SK-N-SH (cell line): ENCODE data around the gene CBFB. TPM values are rescaled to one million over a fixed set of nuclear protein-coding genes. Genes with fewer than 3 reads are reported as not detected.

ENCODE experiments used
- CTCF ChIA-PET: fragments of 300-600, 350-600 bp; formaldehyde crosslinking; extraction: SDS; loops from one replicate; lab custom pipeline; 2021; lab: Yijun Ruan, JAX
- POLR2A ChIA-PET: fragments of 350-600 bp; sonication (Branson Sonifier 250); formaldehyde crosslinking; extraction: SDS; loops from one replicate; lab custom pipeline; 2020; ENCODE audit warnings: antibody characterized with exemption, inconsistent platforms; lab: Yijun Ruan, JAX
- DNase-seq: peaks from one replicate; pipeline ENCODE4 v3.0.0; 2012
- H2AFZ ChIP-seq: fragments of 200-600 bp; sonication (generic); 2 replicates; pipeline ENCODE4 v1.8.1; 2016; ENCODE audit warnings: antibody characterized with exemption, mild to moderate bottlenecking, low read depth
- H3F3A ChIP-seq: fragments of 200-600 bp; sonication (generic); replicated peaks from 2 replicates; pipeline ENCODE3; 2016; ENCODE audit warnings: antibody characterized with exemption, mild to moderate bottlenecking; ENCODE audit not compliant: insufficient read depth
- H3K27ac ChIP-seq, 2 experiments: fragments of 200-500 bp in 1 of 2; fragments of 200-600 bp in 1 of 2; sonication (Bioruptor generic) in 1 of 2; sonication (generic), shearing (Covaris generic) in 1 of 2; 2 replicates each; pipeline versions ENCODE4 v1.5.1 to v1.6.1; 2014 to 2016; ENCODE audit warnings: low read depth in 2 of 2, inconsistent platforms in 1 of 2, low read length in 1 of 2, mild to moderate bottlenecking in 1 of 2, mixed read lengths in 1 of 2
- H3K27me3 ChIP-seq: fragments of 200-600 bp; sonication (generic), shearing (Covaris generic); 2 replicates; pipeline ENCODE4 v1.6.1; 2016; ENCODE audit warnings: mixed run types; ENCODE audit not compliant: insufficient read depth
- H3K36me3 ChIP-seq, 2 experiments: fragments of 200-500 bp in 1 of 2; fragments of 200-600 bp in 1 of 2; sonication (Bioruptor generic) in 1 of 2; sonication (generic) in 1 of 2; replicated peaks in 1 of 2; 2 replicates each; pipeline versions ENCODE3 to v1.5.1; 2014 to 2016; ENCODE audit warnings: low read length in 1 of 2, mild to moderate bottlenecking in 1 of 2; ENCODE audit not compliant: insufficient read depth in 2 of 2, control insufficient read depth in 1 of 2
- H3K4me1 ChIP-seq, 2 experiments: fragments of 200-500 bp in 1 of 2; fragments of 200-600 bp in 1 of 2; sonication (Bioruptor generic) in 1 of 2; sonication (generic), shearing (Covaris generic) in 1 of 2; 2 replicates each; pipeline versions ENCODE4 v1.5.1 to v1.6.1; 2014 to 2016; ENCODE audit warnings: low read depth in 1 of 2, low read length in 1 of 2, mixed run types in 1 of 2; ENCODE audit not compliant: insufficient read depth in 2 of 2, control insufficient read depth in 1 of 2
- H3K4me2 ChIP-seq: fragments of 200-600 bp; sonication (generic), shearing (Covaris generic); 2 replicates; pipeline ENCODE4 v1.6.1; 2017; ENCODE audit warnings: mixed run types
- H3K4me3 ChIP-seq, 2 experiments: fragments of 200-500 bp in 1 of 2; fragments of 200-600 bp in 1 of 2; sonication (Bioruptor generic) in 1 of 2; sonication (generic), shearing (Covaris generic) in 1 of 2; 2 replicates each; pipeline versions ENCODE4 v1.5.1 to v1.8.1; 2014 to 2016; ENCODE audit warnings: low read depth in 2 of 2, inconsistent platforms in 1 of 2, low read length in 1 of 2, mild to moderate bottlenecking in 1 of 2, mixed read lengths in 1 of 2, moderate library complexity in 1 of 2
- H3K79me2 ChIP-seq: fragments of 200-600 bp; sonication (generic); 2 replicates; pipeline ENCODE4 v1.8.1; 2017; ENCODE audit warnings: mild to moderate bottlenecking; ENCODE audit not compliant: insufficient read depth
- H3K9ac ChIP-seq: fragments of 200-600 bp; sonication (generic); 2 replicates; pipeline ENCODE4 v1.6.1; 2017; ENCODE audit warnings: mixed run types
- H3K9me2 ChIP-seq: fragments of 200-600 bp; sonication (generic); 2 replicates; pipeline ENCODE4 v1.6.1; 2017; ENCODE audit warnings: mixed run types
- H3K9me3 ChIP-seq: fragments of 200-600 bp; sonication (generic); 2 replicates; pipeline ENCODE4 v1.6.1; 2017; ENCODE audit warnings: mixed run types, mild to moderate bottlenecking, moderate library complexity
- H4K20me1 ChIP-seq: fragments of 200-600 bp; sonication (generic); 2 replicates; pipeline ENCODE4 v1.6.1; 2017; ENCODE audit warnings: mild to moderate bottlenecking, mixed run types; ENCODE audit not compliant: insufficient read depth
- CHD2 ChIP-seq: fragments of 150-350 bp; IDR thresholded peaks from 2 replicates; pipeline ENCODE4 v1.6.1; 2018; ENCODE audit warnings: low read length; ENCODE audit not compliant: partially characterized antibody
- CTCF ChIP-seq: fragments of 200-600 bp; sonication (generic); IDR thresholded peaks from 2 replicates; pipeline ENCODE4 v1.6.1; 2017; ENCODE audit warnings: antibody characterized with exemption, mild to moderate bottlenecking, moderate library complexity
- ELF1 ChIP-seq: IDR thresholded peaks from 2 replicates; pipeline ENCODE4 v1.4.0; 2012
- FOSL2 ChIP-seq: IDR thresholded peaks from 2 replicates; pipeline ENCODE4 v1.4.0; 2012; ENCODE audit warnings: low read depth, mild to moderate bottlenecking, moderate library complexity, borderline replicate concordance
- FOXM1 ChIP-seq: IDR thresholded peaks from 2 replicates; pipeline ENCODE4 v1.4.0; 2012; ENCODE audit warnings: low read depth, mild to moderate bottlenecking
- GABPA ChIP-seq: IDR thresholded peaks from 2 replicates; pipeline ENCODE4 v1.4.0; 2012; ENCODE audit warnings: low read depth, mild to moderate bottlenecking
- JUND ChIP-seq: IDR thresholded peaks from 2 replicates; pipeline ENCODE4 v1.4.0; 2012
- MAX ChIP-seq: IDR thresholded peaks from 2 replicates; pipeline ENCODE4 v1.4.0; 2012; ENCODE audit warnings: low read depth
- MEF2A ChIP-seq: IDR thresholded peaks from 2 replicates; pipeline ENCODE4 v1.4.0; 2012; ENCODE audit warnings: low read depth, borderline replicate concordance
- MXI1 ChIP-seq: IDR thresholded peaks from 2 replicates; pipeline ENCODE4 v1.6.1; 2012; ENCODE audit warnings: mild to moderate bottlenecking, low read depth, low read length, improper control_type of control experiment
- NFIC ChIP-seq: IDR thresholded peaks from 2 replicates; pipeline ENCODE4 v1.4.0; 2012; ENCODE audit warnings: borderline replicate concordance
- NRF1 ChIP-seq: IDR thresholded peaks from 2 replicates; pipeline ENCODE4 v1.6.1; 2012; ENCODE audit warnings: low read depth, mild to moderate bottlenecking, low read length
- POLR2AphosphoS5 ChIP-seq: IDR thresholded peaks from 2 replicates; pipeline ENCODE4 v1.6.1; 2012; ENCODE audit warnings: low read depth, low read length
- RAD21 ChIP-seq: IDR thresholded peaks from 2 replicates; pipeline ENCODE4 v1.6.1; 2012; ENCODE audit warnings: mild to moderate bottlenecking, low read length
- RCOR1 ChIP-seq: fragments of 150-350 bp; IDR thresholded peaks from 2 replicates; pipeline ENCODE4 v1.6.1; 2017; ENCODE audit warnings: antibody characterized with exemption, low read length
- REST ChIP-seq: IDR thresholded peaks from 2 replicates; pipeline ENCODE4 v1.6.1; 2012; ENCODE audit warnings: mild to moderate bottlenecking, low read depth, low read length, moderate library complexity
- RFX5 ChIP-seq: IDR thresholded peaks from 2 replicates; pipeline ENCODE4 v1.6.1; 2012; ENCODE audit warnings: mild to moderate bottlenecking, improper control_type of control experiment, low read length
- SIN3A ChIP-seq: IDR thresholded peaks from 2 replicates; pipeline ENCODE4 v1.6.1; 2012; ENCODE audit warnings: low read depth, mild to moderate bottlenecking, low read length, moderate library complexity, borderline replicate concordance
- SMC3 ChIP-seq: IDR thresholded peaks from 2 replicates; pipeline ENCODE4 v1.6.1; 2012; ENCODE audit warnings: low read depth, low read length, improper control_type of control experiment
- TAF1 ChIP-seq: IDR thresholded peaks from 2 replicates; pipeline ENCODE4 v1.6.1; 2012; ENCODE audit warnings: low read depth, mild to moderate bottlenecking, low read length, moderate library complexity, borderline replicate concordance
- TCF12 ChIP-seq: IDR thresholded peaks from 2 replicates; pipeline ENCODE4 v1.4.0; 2012
- USF1 ChIP-seq: IDR thresholded peaks from 2 replicates; pipeline ENCODE4 v1.4.0; 2012; ENCODE audit warnings: low read depth, borderline replicate concordance
- YY1 ChIP-seq: IDR thresholded peaks from 2 replicates; pipeline ENCODE4 v1.4.0; 2012; ENCODE audit warnings: low read depth, mild to moderate bottlenecking
- WGBS: methylation state at CpG from one replicate; pipeline ENCODE4 v1.1.6; 2017; ENCODE audit warnings: low lambda C conversion rate; 5-methylcytosine and 5-hydroxymethylcytosine counted together
- polyA plus RNA-seq, 3 experiments: library from polyadenylated mRNA; depleted of rRNA; stranded (reverse); fragments of >200 nt; gene quantifications; 2 replicates each; pipeline ENCODE4 v1.2.3, GENCODE V29; 2012

The CBFB gene
- polyA plus RNA-seq (2012; rRNA removed): 38.8 and 40.1 TPM in 2 replicates
- 53.2 and 79.2 TPM in 2 replicates for polyA plus RNA-seq (2012; cell fraction: cytosol; rRNA removed)
- polyA plus RNA-seq (2012; cell fraction: nucleus; rRNA removed): 23.6 and 34.2 TPM in 2 replicates

GRCh38 chr16:67028696-67029253 lies at the start of gene CBFB:
Gene CBFB, plus strand, starts transcription at chr16:67029149. Its CDS starts 259 bp downstream, at chr16:67029408.
- ChIA-PET POLR2A (interaction anchor here (0.6 to 1.4 kb wide), 3 partner anchors 11 to 122 kb away, joined by 3 to 5 read pairs (median 5); partner anchors contain the start of gene B3GNT9), CTCF (interaction anchor here (0.7 to 23.0 kb wide), 8 partner anchors 11 to 128 kb away, joined by 3 to 470 read pairs (median 11); partner anchors contain the start of genes B3GNT9, FBXL8 and TRADD)
- H3K9me2 ChIP-seq: no peaks in the 10 kb centered on the region
- H3K27me3 ChIP-seq: no peaks in the 10 kb centered on the region
- peaks cover 14 to 31% of the 10 kb centered on the region in 2 experiments; a peak in 3 of 4 replicates for H3K4me1 ChIP-seq
- peaks cover 53% of the 10 kb centered on the region for H3K79me2 ChIP-seq
- H3F3A ChIP-seq: peaks cover 6% of the 10 kb centered on the region
- WGBS: 5% methylated on average over 31 of the region's 69 CpGs
- peak within 1 kb of the TSS; percentile 87 to 91 for H3K27ac ChIP-seq
- H3K4me3 ChIP-seq: peak within 1 kb of the TSS; percentile 78 to 81
- peak within 1 kb of the TSS; percentile 94 for H3K9ac ChIP-seq
- DNase-seq: peak; percentile 99
- peaks cover 5 to 24% of the 10 kb centered on the region in 2 experiments for H3K36me3 ChIP-seq
- H3K9me3 ChIP-seq: no peaks in the 10 kb centered on the region
- TF ChIP-seq MEF2A: no peak
- no peak for TF ChIP-seq RCOR1
- TF ChIP-seq FOSL2: no peak
- TF ChIP-seq SMC3: no peak
- no peak for TF ChIP-seq USF1
- TF ChIP-seq POLR2AphosphoS5: peak; percentile 95
- TF ChIP-seq REST: 0 out of 2 replicates have a peak, but pooled peaks have one; percentile 13
- peak; percentile 89 for TF ChIP-seq NRF1
- TF ChIP-seq MXI1: no peak
- TF ChIP-seq CTCF: peak; percentile 16; the same call in 1 of the 2 replicates
- no peak for TF ChIP-seq TCF12
- TF ChIP-seq GABPA: no peak
- TF ChIP-seq RAD21: no peak
- no peak for TF ChIP-seq RFX5
- no peak for TF ChIP-seq NFIC
- TF ChIP-seq JUND: no peak
- TF ChIP-seq TAF1: peak; percentile 75
- TF ChIP-seq FOXM1: no peak
- no peak; the same call in 1 of the 2 replicates for TF ChIP-seq SIN3A
- TF ChIP-seq MAX: peak; percentile 21; the same call in 1 of the 2 replicates
- peak; percentile 78 for TF ChIP-seq ELF1
- TF ChIP-seq CHD2: no peak
- TF ChIP-seq YY1: no peak
- TF ChIP-seq, all 33 proteins: peak for 7
- Histone ChIP-seq H4K20me1 (peaks cover 38% of the 10 kb centered on the region), H2AFZ (peak within 1 kb of the TSS; percentile 96), H3K4me2 (peak within 1 kb of the TSS; percentile 98)
